Midbrain (tissue), 1 donor: ENCODE measurements around the gene OTOF.

Experiments used
- DNase-seq: peaks from one replicate; lab custom pipeline; 2025; lab: John Stamatoyannopoulos, UW

OTOF gene

DNA sequence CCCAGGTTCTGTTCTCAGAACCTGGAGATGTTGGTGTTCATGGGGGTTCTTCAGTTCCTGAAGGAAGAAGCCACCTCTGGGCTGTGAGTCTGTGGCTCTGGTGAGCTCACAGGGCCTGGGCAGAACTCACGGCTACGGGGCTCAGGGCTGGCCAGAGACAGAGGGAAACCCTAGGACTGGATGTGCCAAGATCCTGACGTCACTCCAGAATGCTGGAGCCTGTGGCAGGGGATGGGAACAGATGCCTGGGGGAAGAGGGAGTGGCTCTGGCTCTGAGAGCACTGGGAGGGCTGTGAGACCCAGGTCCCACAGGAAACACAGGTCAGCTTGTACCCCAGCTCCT is at the start of gene OTOF:
Gene OTOF, minus strand, starts transcription at position 214 of the 343 bp plus-strand sequence.
- no peak for DNase-seq

DNA sequence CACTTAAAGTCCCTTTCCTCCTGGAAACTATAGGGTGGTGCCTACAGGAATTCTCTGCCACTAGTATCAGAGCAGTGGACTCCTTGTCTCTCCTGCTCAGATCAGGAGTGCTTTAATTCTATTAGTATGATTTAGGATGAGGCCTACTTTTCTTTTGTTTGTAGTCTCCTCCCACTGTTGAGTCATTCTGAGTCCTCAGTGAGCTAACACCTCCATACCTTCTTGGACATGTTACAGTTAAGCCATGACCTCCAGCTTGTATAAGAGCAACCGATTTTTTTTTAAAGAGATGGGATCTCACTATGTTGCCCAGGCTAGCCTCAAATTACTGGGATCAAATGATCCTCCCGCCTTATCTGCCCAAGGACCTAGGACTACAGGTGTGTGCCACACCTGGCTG is 48.7 kb upstream of the OTOF start:
- DNase-seq, result no peak

DNA sequence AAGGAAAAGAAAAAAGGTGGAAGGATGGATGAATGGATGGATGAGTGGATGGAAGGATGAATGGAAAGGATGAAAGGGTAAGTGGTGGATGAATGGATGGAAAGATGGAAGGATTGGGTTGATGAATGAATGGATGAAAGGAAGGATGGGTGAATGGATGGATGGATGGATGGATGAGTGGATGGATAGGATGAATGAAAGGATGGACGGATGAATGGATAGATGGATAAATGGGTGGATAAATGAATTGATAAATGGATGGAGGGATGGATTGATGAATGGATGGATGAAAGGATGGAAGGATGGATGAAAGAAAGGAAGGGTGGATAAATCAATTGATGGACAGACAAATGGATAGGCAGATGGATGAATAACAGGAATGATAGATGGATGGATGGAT is 48.2 kb upstream of the OTOF start:
- DNase-seq, result no peak

- DNase-seq, result no peak
Measured at GRCh38 chr2:26523750-26524149, 45.8 kb upstream of the OTOF start.

DNA sequence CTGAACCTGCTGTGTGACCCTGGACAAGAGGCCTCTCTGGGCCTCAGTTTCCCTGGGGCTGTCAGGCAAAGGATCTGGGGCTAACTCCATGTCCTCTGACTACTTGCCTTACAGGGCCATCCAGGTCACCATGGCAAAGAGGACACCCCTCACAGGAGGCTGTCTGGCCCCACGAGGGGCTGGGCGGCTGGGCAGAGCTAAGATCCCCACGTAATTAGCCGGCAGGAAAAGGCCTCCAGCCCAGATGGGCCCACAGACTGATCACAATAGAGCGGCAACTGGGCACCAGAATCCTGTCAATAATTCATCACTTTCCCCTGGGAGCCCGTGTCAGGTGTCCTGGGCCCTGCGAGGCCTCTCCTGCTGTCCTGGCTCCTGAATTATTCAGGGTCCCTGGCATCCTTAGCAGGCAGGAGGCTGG is 44.8 kb upstream of the OTOF start:
- no peak for DNase-seq

DNA sequence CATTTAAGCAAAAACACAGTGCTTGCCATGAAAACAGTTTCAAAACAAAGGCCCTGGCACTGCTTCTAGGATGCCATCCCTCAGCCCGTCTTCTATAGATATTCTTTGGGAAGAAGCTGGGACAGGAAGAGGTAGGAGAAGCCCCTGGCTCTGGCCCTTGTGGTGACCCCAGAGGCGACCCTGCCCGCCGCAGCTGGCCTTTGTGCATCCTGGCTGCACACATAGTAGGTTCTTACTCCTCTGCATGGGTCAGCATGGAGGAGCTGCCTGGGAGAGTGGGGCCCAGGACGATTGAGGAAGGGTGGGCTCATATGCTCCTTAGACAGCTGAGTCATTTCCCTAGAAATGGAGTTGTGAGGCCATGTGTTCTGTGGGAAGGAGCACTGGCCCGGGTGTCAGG is 44.4 kb upstream of the OTOF start:
- no peak for DNase-seq

- DNase-seq, result no peak
Measured at GRCh38 chr2:26521913-26522180, 43.9 kb upstream of the OTOF start.

- no peak for DNase-seq
Measured at GRCh38 chr2:26521054-26521912, 43.4 kb upstream of the OTOF start.

DNA sequence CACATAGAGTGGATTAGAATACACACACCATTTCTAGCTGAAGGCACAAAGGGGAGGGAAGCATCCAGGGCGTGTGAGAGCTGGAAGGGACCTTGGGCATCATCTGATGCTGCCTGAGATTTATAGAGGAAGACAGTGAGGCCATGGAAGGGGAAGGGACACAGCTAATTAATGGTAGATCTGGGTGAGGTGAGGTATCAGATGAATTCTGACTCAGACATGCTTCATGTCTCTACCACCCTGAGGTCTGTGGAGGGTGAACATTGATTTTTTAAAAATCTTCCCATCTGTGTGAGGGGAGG is 42.2 kb upstream of the OTOF start:
- no peak for DNase-seq

GRCh38 chr2:26519396-26520147 is 41.6 kb upstream of the OTOF start:
- DNase-seq, result no peak

- no peak for DNase-seq
Measured at GRCh38 chr2:26516781-26517180, 38.9 kb upstream of the OTOF start.

- DNase-seq, result no peak
Measured at GRCh38 chr2:26516246-26516645, 38.3 kb upstream of the OTOF start.

DNA sequence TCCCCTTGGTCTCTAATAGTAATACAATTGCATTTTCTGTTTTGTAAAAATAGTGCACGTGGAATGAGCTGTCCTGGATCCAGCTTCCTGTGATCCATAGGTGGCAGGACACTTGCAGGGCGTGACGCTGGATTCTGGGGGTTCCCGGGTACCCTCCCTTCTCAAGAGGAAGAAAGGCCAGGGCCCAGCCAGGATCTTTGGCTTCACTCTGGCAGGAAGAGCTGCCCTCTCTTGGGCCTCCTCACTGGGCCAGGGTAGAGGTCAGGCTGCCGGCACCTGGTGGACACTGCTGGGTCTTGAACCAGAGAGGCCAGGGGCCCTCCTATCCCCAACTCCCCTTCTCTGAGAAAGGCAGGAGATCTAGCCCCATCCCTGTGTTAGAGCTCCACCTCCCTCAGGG is 37.8 kb upstream of the OTOF start:
- DNase-seq, result no peak

GRCh38 chr2:26514045-26514444 is 36.1 kb upstream of the OTOF start:
- no peak for DNase-seq

DNA sequence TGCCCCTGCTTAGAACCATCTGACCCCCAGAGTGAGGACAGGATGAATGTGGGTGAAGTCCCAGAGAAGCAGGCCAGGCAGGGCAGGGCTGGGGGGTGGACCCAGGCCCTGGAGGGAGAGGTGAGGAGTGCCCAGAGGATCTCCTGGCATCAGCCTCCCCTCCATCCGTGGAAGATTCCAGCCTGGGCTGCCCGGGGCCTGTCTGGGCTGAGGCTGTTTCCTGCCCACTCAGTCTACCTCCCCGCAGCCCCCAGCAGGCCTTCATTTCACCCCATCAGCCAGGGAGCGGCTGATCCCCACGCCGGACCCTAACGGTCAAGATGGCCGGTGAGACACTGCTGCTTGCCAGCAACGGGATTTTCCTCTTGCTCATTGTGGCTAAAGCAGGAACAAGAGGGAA is 35.3 kb upstream of the OTOF start:
- no peak for DNase-seq

GRCh38 chr2:26511466-26511865 is 33.5 kb upstream of the OTOF start:
- no peak for DNase-seq

DNA sequence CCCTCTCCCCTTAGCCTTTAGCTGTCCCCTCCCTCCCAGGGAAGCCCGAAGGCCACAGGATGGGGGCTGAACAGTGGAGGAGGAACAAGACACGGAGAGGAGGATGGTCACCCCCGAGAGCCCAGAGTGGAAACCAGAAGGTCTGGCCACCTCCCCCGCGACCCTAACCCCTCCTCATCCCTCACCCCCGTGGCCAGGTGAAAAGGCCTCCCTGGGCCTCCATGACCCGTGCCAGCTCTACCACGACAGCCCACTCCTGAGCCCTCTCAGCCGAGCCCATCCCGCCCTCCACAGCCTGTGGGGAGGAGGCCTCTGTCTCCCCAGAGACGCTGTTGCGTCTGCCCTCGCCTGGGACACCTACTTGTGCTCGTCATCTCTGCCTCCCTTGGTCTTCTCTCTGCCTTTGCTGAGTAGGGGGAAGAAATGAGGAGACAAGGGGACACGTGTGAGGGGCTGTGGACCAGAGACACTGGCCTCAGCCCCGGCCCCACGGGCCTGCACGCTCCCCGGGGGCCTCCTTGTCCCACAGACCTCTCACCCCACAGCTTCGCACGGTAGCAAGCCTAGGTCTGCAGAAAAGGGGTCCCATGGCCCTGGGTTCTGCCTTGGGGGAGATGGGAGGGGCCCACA is 32.5 kb upstream of the OTOF start:
- no peak for DNase-seq

DNA sequence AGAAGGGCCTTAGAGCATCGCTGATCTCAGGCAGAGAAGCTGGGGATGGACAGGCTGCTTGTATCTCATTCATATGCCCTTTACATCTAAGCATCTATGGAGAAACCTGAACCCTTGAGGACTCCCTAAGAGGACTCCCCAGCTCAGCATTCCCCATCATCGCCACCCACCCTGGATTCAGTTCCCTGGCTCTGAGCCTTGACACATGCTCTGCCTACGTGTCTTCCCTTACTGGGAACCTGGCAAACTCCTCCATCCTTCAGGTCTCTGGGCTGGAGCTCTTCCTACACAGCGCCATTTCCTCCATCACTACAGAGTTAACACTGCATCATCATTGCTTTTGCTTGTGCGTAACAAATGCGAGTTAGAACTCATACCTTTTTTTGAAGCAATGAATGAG is 31.2 kb upstream of the OTOF start:
- no peak for DNase-seq

DNA sequence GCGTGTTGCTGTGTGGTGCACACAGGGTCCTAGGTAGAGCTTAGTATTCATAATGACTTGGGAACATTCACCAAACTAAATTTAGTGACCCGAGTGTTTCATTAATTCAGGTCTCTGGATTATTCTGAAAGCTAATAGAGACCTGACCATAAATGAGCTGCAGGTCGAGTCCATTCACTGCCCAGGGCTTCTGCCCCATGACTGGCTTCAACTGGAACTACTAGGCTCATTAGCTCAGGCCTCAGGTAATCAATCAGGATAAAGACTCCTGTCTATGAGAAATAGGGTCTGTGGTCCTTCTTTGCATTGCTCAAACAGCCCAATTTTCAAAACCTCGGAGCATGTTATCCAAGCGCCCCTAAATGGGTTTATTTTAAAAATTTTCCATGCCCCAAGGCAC is 30.0 kb upstream of the OTOF start:
- no peak for DNase-seq

DNA sequence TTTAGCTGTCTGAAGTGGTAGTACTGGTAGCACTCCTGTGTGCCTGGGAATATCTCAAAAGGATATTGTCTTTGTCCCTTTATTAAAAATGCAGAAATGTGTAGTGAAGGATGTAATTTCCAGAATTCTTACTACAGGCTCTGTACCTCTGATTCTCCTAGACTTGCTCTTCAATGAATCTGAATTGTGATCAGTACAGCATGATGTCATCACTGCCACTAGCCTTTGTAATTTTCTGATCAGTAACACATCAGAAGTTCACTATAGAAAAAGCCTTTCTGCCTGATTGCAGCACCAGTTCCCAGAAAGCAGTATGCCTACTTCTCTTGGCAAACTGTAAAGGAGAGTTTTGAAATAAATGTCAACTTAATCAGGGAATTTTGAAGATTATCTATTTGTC is 29.2 kb upstream of the OTOF start:
- DNase-seq, result no peak

DNA sequence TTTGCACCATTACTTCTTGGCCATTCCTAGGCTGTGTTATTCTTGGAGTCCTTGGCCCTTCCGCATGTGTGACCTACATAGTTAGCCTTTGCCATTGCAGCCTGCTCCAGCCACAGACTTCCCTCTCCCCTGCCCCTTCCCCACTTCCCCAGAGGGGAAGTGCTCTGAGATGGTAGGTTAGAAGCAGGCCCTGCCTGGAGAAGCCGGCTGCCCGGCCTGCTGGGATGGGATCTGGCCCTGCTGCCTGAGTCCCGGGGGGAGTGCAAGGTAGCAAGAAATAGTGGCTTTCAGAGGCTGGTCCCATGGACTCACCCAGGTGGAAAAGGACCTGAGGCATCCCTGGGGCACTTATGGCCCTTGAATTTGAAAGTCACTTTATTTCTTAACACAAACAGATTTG is 28.4 kb upstream of the OTOF start:
- no peak for DNase-seq

GRCh38 chr2:26504002-26504401 is 26.1 kb upstream of the OTOF start:
- DNase-seq, result no peak

DNA sequence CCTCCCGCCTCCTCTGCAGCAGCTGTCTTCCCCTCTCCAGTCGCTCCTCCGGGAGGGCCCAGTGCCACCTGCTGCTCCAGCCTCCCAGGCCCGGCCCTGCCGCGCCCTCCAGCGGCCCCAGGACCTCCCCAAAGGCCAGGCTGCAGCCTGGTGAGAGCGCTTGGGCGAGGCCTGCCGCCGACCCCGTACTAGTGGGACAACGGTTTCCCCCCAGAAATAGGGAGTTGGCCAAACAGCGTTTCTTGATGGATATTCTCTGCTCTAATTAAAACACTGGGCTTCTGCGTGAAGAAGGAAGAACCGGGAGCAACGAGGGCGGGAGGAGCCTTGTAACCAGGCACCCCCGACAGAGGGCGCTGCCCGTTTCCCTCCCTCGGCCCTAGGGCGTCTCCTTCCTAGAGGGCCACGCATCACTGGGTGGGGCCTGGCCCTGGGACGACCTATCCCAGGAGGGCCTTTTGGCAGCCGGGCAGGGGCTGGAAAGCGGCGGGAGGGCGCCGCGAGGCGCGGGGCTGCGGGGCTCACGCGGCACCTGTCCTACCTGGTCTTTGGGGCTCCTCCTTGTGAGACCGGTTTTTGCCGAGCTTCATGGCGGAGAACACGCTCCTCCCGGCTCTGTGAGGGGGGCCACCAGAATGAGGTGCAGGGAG is 25.4 kb upstream of the OTOF start:
- peak; percentile 57 for DNase-seq
